Left cardiac atrium (tissue), 4 donors: ENCODE measurements around the gene BIRC3. TPM values are rescaled to one million over a fixed set of nuclear protein-coding genes. Genes with fewer than 3 reads are reported as not detected.

Source experiments
- ATAC-seq, 2 donors: fragments of 200-7000 bp; cut with Tn5 transposase; one replicate each; pipeline ENCODE4 v1.9.1; 2020; ENCODE audit warnings: mild to moderate bottlenecking in 2 of 2, moderate library complexity in 2 of 2
- DNase-seq: peaks from one replicate; pipeline ENCODE4 v3.0.0-alpha.2; 2020
- intact Hi-C, 2 donors: fragments of 100-400 bp; cut with DNase I; formaldehyde crosslinking; loops; one replicate each; pipeline versions ENCODE4 v1.14.1 to v1.15.1; 2022 to 2023
- long read RNA-seq: library from polyadenylated mRNA; unstranded; transcript quantifications from one replicate; pipeline ENCODE4 v2.0.0, GENCODE V29; 2021
- total RNA-seq, 2 donors: library from RNA; stranded (reverse); fragmentation: NEBNext Ultra II Directional; extraction: Animal tissue kit (Norgen Biotek cat#: 25700); gene quantifications; one replicate each; pipeline ENCODE4 v1.2.1, GENCODE V29; 2021
- donor health status: DM: no; HTN: yes; CAD: no.
- donor health status: DM: no; HTN: yes; CAD: no; lungs with severe emphysema.
- donor health status: DM: yes; HTN: yes; CAD: no.
- donor health status: Dilated cardiomyopathy.

The BIRC3 gene
- 1 to 10 TPM; 7.0 to 8.4 TPM for total RNA-seq
- long read RNA-seq, partial matches to known transcripts = 5 of 6 reads
- long read RNA-seq, other reads (novel, unspliced or antisense) = 1 of 6 reads

GRCh38 chr11:102317099-102317767, at the start of gene BIRC3:
Gene BIRC3 (plus strand): TSS chr11:102317484. CDS start chr11:102324510, 7,026 bp downstream.
- ATAC-seq (peak; percentile 94 to 97), DNase-seq (peak; percentile 84)
- intact Hi-C loops = no loop called here

- intact Hi-C loops = loop anchor here in 1 of 2 donors (5.0 to 10.0 kb wide), 2 partner anchors 153 to 205 kb away; partner anchors contain the start of gene YAP1
- DNase-seq = no peak
- peak in 1 of 2 donors; percentile 67 for ATAC-seq
Measured at GRCh38 chr11:102267609-102268008, 49.7 kb upstream of the BIRC3 start.

- ATAC-seq = peak; percentile 96 to 98
- DNase-seq = peak; percentile 82
- intact Hi-C loops = loop anchor here in 1 of 2 donors (5.0 to 10.0 kb wide), 2 partner anchors 154 to 206 kb away; partner anchors contain the start of gene YAP1
Measured at GRCh38 chr11:102268083-102268984, 49.0 kb upstream of the BIRC3 start.

- intact Hi-C loops = loop anchor here in 1 of 2 donors (5.0 to 10.0 kb wide), 2 partner anchors 154 to 207 kb away; partner anchors contain the start of gene YAP1
- DNase-seq (no peak), ATAC-seq (no peak)
Measured at GRCh38 chr11:102268985-102269470, 48.3 kb upstream of the BIRC3 start.

GRCh38 chr11:102269927-102270326, 47.4 kb upstream of the BIRC3 start:
- intact Hi-C loops = loop anchor here in 1 of 2 donors (5.0 to 10.0 kb wide), 2 partner anchors 155 to 208 kb away; partner anchors contain the start of gene YAP1
- DNase-seq (no peak), ATAC-seq (no peak)

GRCh38 chr11:102272047-102272824, 45.0 kb upstream of the BIRC3 start:
- ATAC-seq (no peak), DNase-seq (no peak)
- intact Hi-C loops = no loop called here

- ATAC-seq (no peak), DNase-seq (no peak)
- intact Hi-C loops = no loop called here
Measured at GRCh38 chr11:102274628-102275027, 42.7 kb upstream of the BIRC3 start.

- DNase-seq (no peak), ATAC-seq (no peak)
- intact Hi-C loops = no loop called here
Measured at GRCh38 chr11:102276362-102276761, 40.9 kb upstream of the BIRC3 start.

- ATAC-seq (no peak), DNase-seq (no peak)
- intact Hi-C loops = no loop called here
Measured at GRCh38 chr11:102276783-102277182, 40.5 kb upstream of the BIRC3 start.

GRCh38 chr11:102279641-102280170, 37.6 kb upstream of the BIRC3 start:
- DNase-seq (no peak), ATAC-seq (peak; percentile 33 to 47)
- intact Hi-C loops = loop anchor here in 1 of 2 donors (10.0 kb wide), 1 partner anchor 215 kb away; no protein-coding TSS in a partner anchor

- no peak for DNase-seq
- intact Hi-C loops = loop anchor here in 1 of 2 donors (10.0 kb wide), 1 partner anchor 214 kb away; no protein-coding TSS in a partner anchor
- ATAC-seq = no peak
Measured at GRCh38 chr11:102280245-102280833, 36.9 kb upstream of the BIRC3 start.

GRCh38 chr11:102283116-102283485, 34.2 kb upstream of the BIRC3 start:
- intact Hi-C loops = loop anchor here in 1 of 2 donors (10.0 kb wide), 1 partner anchor 212 kb away; no protein-coding TSS in a partner anchor
- no peak for ATAC-seq

GRCh38 chr11:102284008-102284407, 33.3 kb upstream of the BIRC3 start:
- intact Hi-C loops = loop anchor here in 1 of 2 donors (10.0 kb wide), 1 partner anchor 211 kb away; no protein-coding TSS in a partner anchor
- DNase-seq (no peak), ATAC-seq (no peak)

More at GRCh38 chr11:102283116-102283485, 34.2 kb upstream of the BIRC3 start:
- no peak for DNase-seq

- intact Hi-C loops = loop anchor here in 1 of 2 donors (10.0 kb wide), 1 partner anchor 209 kb away; no protein-coding TSS in a partner anchor
- ATAC-seq = no peak
- DNase-seq = no peak
Measured at GRCh38 chr11:102286292-102286691, 31.0 kb upstream of the BIRC3 start.

GRCh38 chr11:102287964-102288724, 29.1 kb upstream of the BIRC3 start:
- DNase-seq = peak; percentile 41
- intact Hi-C loops = loop anchor here (2.0 to 10.0 kb wide), 3 partner anchors 55 to 209 kb away; no protein-coding TSS in a partner anchor
- ATAC-seq = peak; percentile 84 to 90

- ATAC-seq (no peak), DNase-seq (no peak)
Measured at GRCh38 chr11:102288725-102289083, 28.6 kb upstream of the BIRC3 start.

GRCh38 chr11:102289592-102289991, 27.7 kb upstream of the BIRC3 start:
- intact Hi-C loops = loop anchor here (2.0 to 10.0 kb wide), 3 partner anchors 53 to 207 kb away; no protein-coding TSS in a partner anchor
- ATAC-seq = peak; percentile 46 to 53

More at GRCh38 chr11:102288725-102289083, 28.6 kb upstream of the BIRC3 start:
- intact Hi-C loops = loop anchor here (2.0 to 10.0 kb wide), 3 partner anchors 54 to 208 kb away; no protein-coding TSS in a partner anchor

More at GRCh38 chr11:102289592-102289991, 27.7 kb upstream of the BIRC3 start:
- no peak for DNase-seq
